ENCODE results near the gene SSH2.

- TF ChIP-seq POLR2AphosphoS5 (IDR thresholded peaks at IDR 0.05; ENCODE audit: borderline replicate concordance, low read depth, low read length), result no peak
- TF ChIP-seq EZH2 (IDR thresholded peaks at IDR 0.05), result no peak
- no peak for TF ChIP-seq FOXP2 (optimal IDR thresholded peaks at IDR 0.05; ENCODE audit: control extremely low read depth, extremely low read length, insufficient read depth)
Measured at GRCh38 chr17:29706045-29706431, 224.0 kb downstream of the SSH2 start.
